HG03460 (cell line): ENCODE results near the gene TMEM53.

Experiments used
- ATAC-seq: cut with Tn5 transposase; IDR thresholded peaks from one replicate; pipeline ENCODE4 v1.9.1; 2021; ENCODE audit not compliant: unreplicated experiment

The TMEM53 gene

DNA sequence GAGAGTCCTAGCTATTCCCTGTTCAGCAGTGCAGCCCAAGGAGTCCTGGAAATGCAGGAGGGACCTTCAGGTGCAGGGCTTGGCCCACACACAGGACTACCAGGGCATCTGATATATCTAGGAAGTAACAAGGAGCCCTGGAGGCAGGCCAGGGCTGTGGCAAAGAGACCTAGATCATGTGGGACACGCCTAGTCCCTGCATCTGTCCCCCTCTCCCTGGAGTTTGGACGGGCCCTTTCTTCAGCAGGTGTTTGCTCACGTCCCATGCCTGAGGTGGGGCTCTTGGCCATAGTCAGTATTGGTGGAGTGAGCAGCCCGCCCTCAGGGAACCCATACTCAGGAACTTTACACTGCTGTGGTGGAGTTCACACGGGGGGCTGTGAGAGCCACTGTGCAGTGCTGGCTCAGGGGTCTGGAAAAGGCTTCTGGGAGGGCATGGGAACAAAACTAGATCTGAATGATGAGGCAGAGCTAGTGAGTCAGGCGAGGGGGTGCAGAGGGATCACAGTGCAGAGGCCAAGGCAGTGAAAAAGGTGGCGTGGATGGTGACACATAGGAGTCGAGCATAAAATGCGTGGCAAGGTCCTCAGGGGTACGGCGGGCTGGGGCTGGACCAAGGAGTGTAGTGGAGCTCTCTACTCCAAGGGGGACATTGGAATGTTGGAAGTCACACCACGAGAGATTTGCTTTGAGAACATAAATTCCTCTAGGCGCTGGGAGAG lies 25.6 kb downstream of the TMEM53 start:
- no peak for ATAC-seq

DNA sequence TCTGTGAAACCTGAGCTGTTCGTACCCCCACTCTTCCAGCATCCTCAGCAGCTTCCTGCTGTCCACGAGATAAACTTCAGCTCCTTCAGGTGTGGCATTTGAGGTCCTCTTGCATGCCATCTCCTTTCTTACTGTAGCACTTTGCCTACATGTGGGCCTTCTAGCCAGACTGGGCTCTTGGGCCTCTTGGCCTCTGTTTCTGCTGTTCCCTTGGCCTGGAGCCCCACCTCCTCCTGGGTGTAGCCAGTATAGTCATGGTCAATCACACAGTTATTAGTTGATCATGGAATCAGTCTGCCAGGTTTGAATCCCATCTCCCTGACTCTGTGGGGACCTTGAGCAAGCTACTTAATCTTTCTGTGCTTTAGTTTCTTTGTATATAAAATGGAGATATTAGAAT lies 26.4 kb downstream of the TMEM53 start:
- ATAC-seq, result no peak

DNA sequence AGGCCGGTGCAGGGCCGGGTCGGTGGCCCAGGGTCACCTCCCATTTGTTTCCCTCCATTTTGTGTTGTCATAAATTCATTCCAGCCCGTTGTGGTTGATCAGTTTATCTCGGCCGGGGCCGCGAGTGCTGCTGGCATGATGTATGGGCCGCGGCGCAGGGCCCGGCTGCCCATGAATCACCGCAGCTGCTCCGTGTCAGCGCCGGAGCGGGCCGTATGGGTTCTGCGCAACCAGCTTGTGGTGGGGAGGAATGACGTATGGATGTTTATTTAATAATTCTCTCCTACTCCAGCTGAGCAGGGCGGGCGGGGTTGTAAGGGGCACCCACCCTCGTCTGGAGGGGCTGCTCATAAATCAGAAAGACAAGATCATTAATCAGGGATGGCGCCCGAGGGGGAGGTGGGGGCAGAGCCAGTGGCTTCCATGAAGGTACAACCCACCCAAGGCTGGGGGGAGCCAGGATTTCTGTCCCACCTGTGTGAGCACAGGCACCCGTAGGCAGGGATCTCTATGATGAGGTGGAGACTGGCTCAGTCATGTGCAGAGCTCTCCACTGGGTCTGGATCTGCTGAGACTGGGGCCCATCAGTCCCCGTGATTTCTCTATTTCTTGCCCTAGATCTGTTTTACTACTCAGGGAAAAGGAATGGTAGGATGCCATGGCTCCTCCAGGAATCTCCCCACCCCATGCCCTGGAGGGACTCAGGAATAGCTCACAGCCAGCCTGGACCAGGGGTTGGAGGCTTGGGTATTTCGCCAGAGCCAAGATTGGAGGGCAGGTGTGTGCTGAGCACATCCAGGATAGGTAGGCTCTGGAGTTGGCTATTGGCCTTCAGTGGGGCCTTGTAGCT lies 27.8 kb downstream of the TMEM53 start:
- no peak for ATAC-seq

DNA sequence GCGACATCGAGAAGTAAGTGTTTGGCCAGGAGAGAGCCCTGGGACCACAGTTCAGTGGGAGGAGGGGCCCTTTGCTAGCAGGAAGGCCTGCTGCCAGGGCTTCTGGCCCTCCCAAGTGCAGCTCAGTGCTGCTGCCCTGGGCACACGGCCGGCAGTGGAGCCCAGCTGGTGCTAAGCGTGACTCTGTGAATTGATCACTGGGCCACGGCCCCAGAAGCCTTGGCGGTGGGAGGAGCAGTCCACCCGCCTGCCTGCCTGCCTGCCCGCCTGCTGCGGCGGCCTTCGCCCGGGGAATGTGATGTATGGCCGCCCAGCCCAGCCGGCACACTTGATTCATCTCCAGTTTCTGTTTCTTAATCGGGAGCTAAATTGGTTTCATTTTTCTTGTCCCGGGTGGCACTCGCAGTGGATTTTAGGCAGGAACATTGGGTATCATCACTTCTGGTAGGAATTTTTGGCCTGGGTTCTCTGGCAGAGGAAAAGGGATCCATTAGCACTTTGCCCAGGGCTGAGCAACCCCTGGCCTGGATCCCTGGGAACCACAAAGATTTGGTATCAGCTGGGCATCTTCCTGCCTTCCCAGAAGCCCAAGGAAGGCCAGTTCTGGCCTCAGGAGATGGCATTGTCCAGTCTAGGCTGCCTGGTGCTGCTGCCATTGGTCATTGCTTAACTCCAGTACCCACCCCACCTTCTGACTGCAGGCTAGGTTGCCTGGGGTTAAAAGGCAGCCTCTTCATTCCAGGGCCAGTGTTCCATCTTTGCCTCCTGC lies 28.6 kb downstream of the TMEM53 start:
- ATAC-seq, result no peak

DNA sequence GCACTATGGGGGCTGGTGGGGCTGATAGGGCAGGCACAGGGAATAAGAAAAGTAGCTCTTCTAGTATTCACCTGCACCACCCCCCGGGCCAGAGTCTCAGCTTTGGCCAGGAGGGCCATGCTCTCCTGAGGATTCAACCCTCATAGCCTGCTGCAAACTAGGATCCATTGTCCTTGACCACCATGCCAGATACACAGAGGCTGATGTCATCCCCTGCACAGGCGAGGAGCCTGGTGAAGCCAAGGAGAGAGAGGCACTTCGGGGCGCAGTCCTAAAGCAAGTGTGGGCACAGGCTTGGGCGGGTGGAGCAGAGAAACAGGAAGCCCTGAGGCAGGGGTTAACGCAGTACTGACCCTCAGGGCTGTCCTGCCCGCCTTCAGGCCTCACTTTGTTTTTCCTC lies 29.5 kb downstream of the TMEM53 start:
- no peak for ATAC-seq

DNA sequence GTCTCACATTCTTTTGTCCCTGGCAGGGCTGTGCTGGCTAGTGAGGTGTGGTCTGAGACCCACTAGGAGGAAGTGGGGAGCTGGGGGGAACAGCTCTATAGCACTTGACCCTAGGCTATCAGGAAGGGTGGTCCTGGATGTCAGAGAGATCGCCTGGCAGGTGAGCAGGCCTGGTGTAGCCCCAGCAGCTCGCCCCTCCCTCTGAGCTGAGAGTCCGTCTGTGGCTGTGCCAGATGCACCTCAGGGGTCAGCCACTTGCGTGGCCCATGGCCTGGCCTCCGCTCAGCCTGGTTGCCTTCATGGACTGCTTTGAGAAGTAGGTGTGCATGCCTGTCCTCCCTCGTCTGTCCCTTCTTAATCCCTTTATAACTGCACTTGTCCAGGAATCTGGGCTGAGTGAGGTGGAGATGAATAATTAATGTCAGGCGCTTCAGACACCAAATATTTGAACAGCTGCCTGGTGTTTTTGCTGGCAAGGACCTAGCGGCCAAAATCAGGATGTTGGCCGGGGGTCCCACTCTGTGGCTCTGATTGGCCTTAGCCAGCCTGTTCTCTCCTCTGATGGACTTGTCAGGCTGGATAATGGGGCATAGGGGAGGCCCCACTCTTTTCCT lies 30.5 kb downstream of the TMEM53 start:
- ATAC-seq, result no peak

DNA sequence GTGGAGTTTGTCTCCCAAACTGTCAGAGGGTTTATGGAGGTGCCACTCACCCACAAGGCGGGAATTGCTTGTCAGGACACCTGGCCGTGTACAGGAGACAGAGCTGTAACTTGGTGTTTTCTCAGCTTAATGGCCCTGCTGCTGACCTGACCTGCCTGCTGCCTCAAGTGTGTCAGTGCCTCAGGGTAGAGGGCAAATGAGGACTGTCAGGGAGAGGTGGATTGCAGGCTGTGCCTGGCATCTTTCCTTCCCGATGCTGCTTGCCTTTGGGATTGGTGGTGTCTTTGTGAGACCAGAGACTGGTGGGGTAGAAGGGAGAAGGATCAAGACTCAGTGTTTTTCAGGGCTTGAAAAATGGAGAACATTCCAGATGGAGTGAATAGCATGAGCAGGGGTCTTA lies 31.4 kb downstream of the TMEM53 start:
- ATAC-seq, result no peak

DNA sequence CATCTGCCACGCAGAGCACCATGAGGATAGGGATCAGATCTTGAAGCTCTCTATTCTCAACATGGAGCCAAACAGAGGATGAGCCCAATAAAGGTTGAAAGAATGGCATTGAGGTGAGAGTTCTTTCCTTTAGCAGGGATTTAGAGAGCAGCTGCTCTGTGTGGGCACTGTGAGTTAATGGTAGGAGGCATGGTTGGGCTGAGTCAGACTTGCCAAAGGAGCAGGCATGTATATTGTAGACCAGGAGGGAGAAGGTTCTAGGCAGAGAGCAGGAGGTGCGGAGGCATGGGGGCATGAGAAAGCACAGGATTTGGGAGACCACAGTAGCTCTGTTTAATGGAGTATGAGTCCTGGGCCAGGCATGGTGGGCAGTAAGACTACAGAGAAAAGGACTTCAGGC lies 32.0 kb downstream of the TMEM53 start:
- ATAC-seq, result no peak

DNA sequence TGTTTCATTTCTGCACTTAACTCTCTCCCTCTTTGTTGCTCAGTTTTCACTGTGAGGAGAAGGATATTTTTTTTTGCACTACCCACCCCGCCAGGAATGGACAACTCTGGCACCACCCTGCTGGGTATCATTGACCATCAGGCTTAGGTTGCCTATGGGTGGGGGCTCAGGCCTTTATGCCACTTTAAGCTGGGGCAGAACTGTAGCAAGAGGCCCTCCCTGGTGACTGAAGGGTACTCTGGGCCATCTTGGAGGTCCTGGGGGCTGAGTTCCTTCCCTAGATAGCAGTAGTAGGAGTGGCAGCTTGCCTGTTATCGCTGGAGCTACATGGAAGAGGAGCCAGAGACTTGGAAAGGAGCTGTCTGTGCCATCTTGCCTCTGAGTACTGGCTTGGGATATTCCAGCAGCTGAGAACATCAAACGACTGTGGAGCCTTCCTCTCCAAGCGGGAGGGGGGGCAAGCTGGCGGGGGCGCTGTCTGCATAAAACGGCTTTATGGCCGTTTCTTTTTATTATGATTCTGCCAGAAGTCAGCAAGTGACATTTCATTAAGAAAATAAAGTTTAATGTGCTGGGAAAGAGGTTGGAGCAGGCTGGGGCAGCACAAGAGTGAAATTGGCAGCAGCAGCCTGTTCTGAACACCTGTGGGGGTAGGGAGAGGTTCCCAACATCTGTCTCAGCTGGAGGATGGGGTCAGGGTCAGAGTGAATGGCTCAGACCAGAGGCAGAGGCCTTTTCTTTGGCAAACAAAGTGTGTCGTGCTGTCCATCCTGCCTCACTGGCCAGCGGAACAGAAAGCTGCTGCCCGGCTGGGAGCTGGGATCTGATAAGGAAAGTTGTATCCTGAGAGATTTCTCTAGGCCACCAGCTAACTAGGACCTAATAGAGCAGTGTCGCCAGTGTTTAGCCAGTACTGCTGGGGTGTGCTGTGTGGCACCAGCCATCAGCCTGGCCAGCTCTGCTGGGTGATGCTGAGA lies 32.9 kb downstream of the TMEM53 start:
- ATAC-seq, result no peak

DNA sequence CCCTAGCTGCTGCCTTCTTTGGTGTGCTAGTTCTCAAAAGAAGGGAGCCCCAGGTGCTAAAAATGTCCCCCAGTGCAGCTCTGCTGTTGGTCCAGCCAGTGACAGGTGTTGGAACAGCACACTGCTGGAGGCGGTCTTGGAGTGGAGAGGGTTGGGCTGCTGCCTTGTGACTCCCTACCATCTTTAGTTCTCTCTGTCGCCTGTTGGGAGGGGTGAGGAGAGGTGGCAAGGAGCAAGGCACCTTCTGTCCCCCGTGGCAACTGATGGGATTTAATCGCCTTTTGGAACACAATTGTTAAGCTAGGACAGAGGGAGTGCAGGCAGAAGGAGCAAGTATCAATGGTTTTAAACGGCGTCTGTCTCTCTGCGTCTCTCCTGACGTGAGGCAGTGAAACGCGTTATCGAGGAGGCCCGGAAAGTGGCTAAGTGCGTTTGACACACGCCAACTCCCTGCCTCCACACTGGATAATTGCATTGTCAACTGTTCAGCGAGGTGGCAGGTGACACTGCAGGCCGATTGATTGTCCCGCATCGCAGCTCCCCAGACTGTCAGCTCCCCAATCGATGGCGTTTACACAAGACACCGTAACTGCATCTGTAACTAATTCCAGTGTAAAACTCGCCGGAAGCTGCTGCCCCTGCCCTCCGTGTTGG lies 34.0 kb downstream of the TMEM53 start:
- no peak for ATAC-seq

DNA sequence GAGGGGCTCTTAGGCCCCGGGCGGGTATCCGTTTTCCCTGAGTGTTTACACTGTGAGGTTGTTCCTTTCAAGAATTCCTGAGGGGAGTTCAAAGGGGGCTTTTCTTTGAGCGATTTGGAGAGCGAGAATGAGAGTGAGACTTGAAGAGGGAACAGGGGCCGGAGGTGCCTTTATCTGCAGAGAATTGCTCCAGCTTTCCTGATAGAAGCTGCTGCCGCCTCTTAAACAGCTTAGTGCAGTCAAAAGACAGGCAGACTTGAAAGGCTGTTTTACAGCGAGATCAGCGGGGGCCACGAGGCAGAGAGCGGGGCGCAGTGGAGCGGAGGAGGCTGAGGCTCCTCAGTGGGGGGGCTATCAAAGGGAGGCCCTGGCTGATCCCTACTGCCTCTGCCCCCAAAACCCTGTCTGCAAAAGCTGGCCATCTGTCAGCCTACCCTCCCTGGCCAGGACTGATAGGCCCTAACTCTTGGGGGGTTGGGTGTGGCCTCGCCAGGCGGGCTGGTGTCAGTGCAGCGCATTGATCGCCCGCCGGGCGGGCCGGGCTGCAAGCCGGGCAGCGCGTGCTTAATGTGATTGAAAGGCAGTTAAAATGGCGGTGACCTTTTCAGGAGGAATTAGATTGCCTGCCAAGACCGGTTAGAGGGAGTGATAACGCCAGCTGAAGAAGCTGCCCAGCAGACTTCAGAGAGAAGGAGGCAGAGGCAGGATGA lies 36.4 kb downstream of the TMEM53 start:
- ATAC-seq, result no peak

DNA sequence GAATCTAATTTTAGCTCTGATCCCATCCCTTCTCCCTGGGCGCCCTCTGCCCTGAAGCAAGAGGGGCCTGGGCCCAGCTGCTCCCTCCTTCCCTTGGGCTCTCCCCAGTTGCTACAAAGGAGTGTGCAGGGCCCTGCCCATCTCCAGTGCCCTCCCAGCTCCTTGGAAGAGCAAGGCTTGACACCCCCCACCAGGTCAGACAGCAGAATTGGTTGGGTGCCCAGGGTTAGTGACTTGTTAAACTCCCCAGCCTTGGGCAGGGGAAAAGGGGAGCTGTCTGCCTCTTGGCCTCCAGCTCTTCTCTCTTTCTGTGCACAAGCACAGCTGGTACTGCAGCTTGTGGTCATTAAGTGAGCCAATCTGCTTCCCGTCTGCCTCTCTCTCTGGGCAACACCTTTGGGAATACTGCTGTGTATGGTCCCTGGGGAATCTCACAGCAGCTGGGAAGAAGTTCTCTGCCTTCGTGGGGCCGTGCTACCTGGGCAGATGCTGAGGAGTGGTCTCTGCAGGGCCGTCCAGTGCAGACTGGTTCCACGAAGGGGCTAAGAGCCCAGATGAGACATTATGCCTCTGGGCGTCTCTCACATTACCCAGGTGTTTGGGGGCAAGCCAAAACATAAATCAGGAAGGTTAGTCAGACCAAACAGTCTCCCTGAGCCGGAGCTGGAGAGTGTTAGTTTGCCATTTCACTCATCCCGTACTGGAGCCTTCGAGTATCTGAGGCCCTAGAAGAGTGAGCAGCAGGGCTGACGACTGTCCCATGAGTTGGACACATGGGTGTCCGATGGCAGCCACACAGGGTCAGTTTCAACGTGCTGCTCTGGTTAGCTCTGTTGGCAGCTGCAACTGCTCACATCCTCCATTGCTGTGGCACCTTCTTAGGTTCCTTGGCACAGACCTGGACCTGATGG lies 37.3 kb downstream of the TMEM53 start:
- no peak for ATAC-seq

DNA sequence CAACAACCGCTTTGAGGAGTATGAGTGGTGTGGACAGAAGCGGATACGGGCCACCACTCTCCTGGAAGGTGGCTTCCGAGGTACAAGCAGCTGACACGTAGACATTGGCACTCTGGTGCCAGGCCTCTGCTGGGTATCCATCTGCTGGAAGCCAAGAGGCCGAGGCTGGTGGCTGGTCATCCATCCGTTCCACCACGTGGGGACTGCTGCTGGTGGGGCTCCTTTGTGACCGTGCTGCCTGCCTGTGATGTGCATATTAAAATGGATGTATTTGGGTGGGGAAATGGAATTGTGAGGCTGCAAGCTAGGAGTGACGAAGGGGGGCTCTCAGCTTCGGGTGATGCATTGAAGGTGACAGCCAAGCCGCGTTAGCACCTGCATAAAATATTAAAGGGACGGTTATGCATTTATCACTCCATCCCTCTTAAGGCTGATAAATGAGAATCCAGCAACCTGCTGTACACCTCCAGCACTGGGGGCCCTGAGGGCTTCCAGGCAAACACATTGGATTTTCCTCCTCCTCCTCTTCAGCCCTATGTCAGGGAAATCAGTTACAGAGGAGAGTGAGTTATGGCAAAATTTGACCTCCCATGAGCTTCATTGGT lies 38.1 kb downstream of the TMEM53 start:
- ATAC-seq, result no peak

DNA sequence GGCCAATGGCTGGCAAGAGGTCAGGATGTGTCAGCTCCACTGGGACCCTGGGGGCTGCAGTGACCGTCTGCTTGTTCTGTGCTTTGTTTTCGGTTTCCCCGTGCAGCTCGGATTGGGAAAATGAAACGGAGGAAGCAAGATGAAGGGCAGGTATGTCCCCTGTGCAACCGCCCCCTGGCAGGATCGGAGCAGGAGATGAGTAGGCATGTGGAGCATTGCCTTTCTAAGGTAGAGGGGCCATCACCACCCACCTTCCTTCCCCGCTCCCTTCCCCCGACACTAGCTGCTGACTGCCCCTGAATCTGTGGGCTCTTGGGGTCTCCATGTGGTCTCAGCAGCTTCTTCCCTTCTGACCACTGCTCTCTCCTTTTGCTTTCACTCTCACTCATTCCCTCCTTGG lies 38.8 kb downstream of the TMEM53 start:
- no peak for ATAC-seq

DNA sequence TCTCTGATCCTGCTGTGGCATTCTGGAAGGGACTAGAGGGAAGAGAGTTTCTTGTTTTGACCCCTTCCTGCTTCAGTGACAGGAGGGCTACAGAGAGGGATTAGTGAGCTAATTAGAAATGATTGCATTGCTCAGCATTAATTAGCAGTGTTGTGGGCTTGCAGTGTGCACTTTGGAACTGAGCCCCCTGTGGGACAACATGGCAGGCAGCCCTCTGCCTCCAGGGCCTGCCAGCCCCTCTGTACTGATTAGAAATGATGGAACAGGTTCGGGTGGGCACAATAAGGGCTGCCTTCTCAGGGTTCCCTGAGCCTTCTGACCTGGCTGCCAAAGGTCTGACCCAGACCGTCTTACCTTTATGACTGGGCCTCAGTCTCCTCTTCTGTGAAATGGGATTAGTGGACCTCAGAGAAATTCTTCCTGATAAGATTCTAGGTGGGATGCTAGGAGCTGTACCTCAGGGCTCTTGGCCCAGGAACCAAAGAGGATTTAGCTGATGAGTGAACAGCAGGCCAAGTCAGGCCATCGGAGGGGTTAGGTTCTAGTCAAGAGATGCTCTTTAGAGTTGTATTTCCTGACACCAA lies 39.6 kb downstream of the TMEM53 start:
- ATAC-seq, result no peak

DNA sequence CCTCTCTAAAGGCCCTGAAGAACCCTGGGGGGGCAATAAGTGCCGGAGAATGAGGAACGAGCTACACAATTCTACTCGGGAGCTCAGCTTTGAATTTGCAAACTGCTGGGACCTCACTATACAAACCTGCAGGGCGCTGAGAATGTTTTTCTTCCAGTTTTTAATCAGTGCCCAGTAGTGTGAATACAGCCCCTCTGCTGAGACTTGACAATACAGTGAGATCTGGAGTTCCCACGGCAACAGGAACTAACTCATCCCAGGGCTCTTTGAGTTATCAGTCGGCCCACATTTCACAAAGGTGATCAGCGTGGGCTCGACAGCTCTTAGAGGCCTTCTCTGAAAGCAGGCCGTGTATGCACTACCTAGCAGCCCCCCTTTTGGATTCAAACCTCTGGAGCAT lies 41.7 kb downstream of the TMEM53 start:
- no peak for ATAC-seq
